Stimulated activated CD4-positive, alpha-beta T cell treated with anti-CD3 and anti-CD28 coated beads, TNF-alpha, amount 100 ng/mL, for 24 hours (primary cell): Measurements from ENCODE around the gene LNX1.

Source experiments
- DNase-seq, 3 experiments: peaks; one replicate each; pipeline ENCODE4 v3.0.0-alpha.2; 2020; ENCODE audit warnings: low read depth in 3 of 3

LNX1 gene

GRCh38 chr4:53591372-53591892 lies at the start of gene LNX1:
TSS of gene LNX1 (minus strand) at chr4:53591486. CDS start at chr4:53574002, 17,484 bp downstream.
- DNase-seq = no peak

GRCh38 chr4:53640576-53641453 lies 49.5 kb upstream of the LNX1 start:
- no peak for DNase-seq

- no peak for DNase-seq
Observed at GRCh38 chr4:53638919-53639318, 47.6 kb upstream of the LNX1 start.

GRCh38 chr4:53637348-53637747 lies 46.1 kb upstream of the LNX1 start:
- DNase-seq = no peak

GRCh38 chr4:53635697-53636483 lies 44.6 kb upstream of the LNX1 start:
- no peak for DNase-seq

GRCh38 chr4:53633608-53634007 lies 42.3 kb upstream of the LNX1 start:
- DNase-seq = no peak

- DNase-seq = no peak
Observed at GRCh38 chr4:53629296-53629695, 38.0 kb upstream of the LNX1 start.

GRCh38 chr4:53626491-53626890 lies 35.2 kb upstream of the LNX1 start:
- no peak for DNase-seq

GRCh38 chr4:53625888-53626287 lies 34.6 kb upstream of the LNX1 start:
- DNase-seq = no peak

- DNase-seq = no peak
Observed at GRCh38 chr4:53622739-53623151, 31.5 kb upstream of the LNX1 start.

GRCh38 chr4:53620956-53621355 lies 29.7 kb upstream of the LNX1 start:
- no peak for DNase-seq

- no peak for DNase-seq
Observed at GRCh38 chr4:53619431-53619830, 28.1 kb upstream of the LNX1 start.

- DNase-seq = no peak
Observed at GRCh38 chr4:53618321-53618720, 27.0 kb upstream of the LNX1 start.

GRCh38 chr4:53617101-53617680 lies 25.9 kb upstream of the LNX1 start:
- DNase-seq = no peak

GRCh38 chr4:53616219-53616618 lies 24.9 kb upstream of the LNX1 start:
- no peak for DNase-seq

- DNase-seq = no peak
Observed at GRCh38 chr4:53614591-53614990, 23.3 kb upstream of the LNX1 start.

GRCh38 chr4:53613428-53613827 lies 22.1 kb upstream of the LNX1 start:
- no peak for DNase-seq

GRCh38 chr4:53608649-53609048 lies 17.4 kb upstream of the LNX1 start:
- DNase-seq = no peak

GRCh38 chr4:53608242-53608641 lies 17.0 kb upstream of the LNX1 start:
- no peak for DNase-seq

- no peak for DNase-seq
Observed at GRCh38 chr4:53605783-53606182, 14.5 kb upstream of the LNX1 start.

GRCh38 chr4:53602390-53602789 lies 11.1 kb upstream of the LNX1 start:
- DNase-seq = no peak

GRCh38 chr4:53601251-53601764 lies 10.0 kb upstream of the LNX1 start:
- no peak for DNase-seq
